Loucy (cell line): ENCODE results near the gene AQP3.

Experiments used
- EZH2phosphoT487 ChIP-seq: fragments of 200-600 bp; IDR thresholded peaks from 2 replicates; pipeline ENCODE4 v1.6.1; 2018; ENCODE audit warnings: antibody characterized with exemption, mild to moderate bottlenecking, moderate library complexity, borderline replicate concordance
- TF ChIP-seq, protein P1 (sequence below): fragments of 200-600 bp; sonication (generic); conservative IDR thresholded peaks from 2 replicates; pipeline ENCODE4 v1.5.1; 2014; ENCODE audit warnings: mild to moderate bottlenecking, antibody characterized with exemption, low read length

DNA sequence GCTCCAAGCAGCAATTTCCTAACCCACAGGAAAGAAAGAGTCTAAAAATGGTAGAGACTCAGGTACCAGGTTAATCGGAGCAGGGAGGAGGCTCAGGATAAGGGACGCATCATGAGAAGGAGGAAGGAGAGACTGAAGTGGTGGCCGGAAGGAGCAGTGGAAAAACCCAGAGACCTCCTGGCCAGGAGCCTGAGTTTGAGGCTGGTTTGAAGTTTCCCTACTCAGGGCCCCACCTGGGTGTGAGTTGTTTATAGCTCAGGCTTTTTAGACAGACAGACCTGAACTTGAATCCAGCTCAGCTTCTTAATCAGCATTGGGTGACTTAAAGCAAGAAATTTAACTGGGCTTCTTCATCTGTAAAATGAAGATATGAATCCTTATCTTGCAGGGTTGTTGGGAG is 33.1 kb downstream of the AQP3 start:
- TF ChIP-seq, protein P1, sequence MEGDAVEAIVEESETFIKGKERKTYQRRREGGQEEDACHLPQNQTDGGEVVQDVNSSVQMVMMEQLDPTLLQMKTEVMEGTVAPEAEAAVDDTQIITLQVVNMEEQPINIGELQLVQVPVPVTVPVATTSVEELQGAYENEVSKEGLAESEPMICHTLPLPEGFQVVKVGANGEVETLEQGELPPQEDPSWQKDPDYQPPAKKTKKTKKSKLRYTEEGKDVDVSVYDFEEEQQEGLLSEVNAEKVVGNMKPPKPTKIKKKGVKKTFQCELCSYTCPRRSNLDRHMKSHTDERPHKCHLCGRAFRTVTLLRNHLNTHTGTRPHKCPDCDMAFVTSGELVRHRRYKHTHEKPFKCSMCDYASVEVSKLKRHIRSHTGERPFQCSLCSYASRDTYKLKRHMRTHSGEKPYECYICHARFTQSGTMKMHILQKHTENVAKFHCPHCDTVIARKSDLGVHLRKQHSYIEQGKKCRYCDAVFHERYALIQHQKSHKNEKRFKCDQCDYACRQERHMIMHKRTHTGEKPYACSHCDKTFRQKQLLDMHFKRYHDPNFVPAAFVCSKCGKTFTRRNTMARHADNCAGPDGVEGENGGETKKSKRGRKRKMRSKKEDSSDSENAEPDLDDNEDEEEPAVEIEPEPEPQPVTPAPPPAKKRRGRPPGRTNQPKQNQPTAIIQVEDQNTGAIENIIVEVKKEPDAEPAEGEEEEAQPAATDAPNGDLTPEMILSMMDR, result no peak
- no peak for TF ChIP-seq EZH2phosphoT487
